Common myeloid progenitor, CD34-positive (primary cell): ENCODE results near the gene DIRAS1. TPM values are rescaled to one million over a fixed set of nuclear protein-coding genes. Genes with fewer than 3 reads are reported as not detected.

Experiments
- CTCF ChIA-PET: fragments of 350-600 bp; sonication (Branson Sonifier 250); formaldehyde crosslinking; loops from one replicate; lab custom pipeline; 2021; ENCODE audit warnings: antibody characterized with exemption; lab: Charles Lee
- POLR2A ChIA-PET: fragments of 350-600 bp; sonication (Branson Sonifier 250); formaldehyde crosslinking; loops from one replicate; lab custom pipeline; 2021; ENCODE audit warnings: antibody characterized with exemption; lab: Charles Lee
- DNase-seq, 3 donors: peaks; one replicate each; pipeline versions ENCODE4 v3.0.0 to v3.0.0-alpha.2; 2013
- H3K27ac ChIP-seq, 2 experiments: 1 replicate in 1 of 2; 2 replicates in 1 of 2; pipeline ENCODE4 v1.7.0; 2013; ENCODE audit warnings: inconsistent platforms in 2 of 2, low read length in 2 of 2, mild to moderate bottlenecking in 2 of 2, low read depth in 1 of 2, moderate library complexity in 1 of 2; ENCODE audit not compliant: severe bottlenecking in 2 of 2, insufficient read depth in 1 of 2, poor library complexity in 1 of 2
- H3K27me3 ChIP-seq, 5 experiments: replicated peaks in 2 of 5; 1 replicate in 3 of 5; 2 replicates in 2 of 5; pipeline versions ENCODE4 v1.6.1 to v1.7.0; 2013; ENCODE audit warnings: low read length in 4 of 5, mild to moderate bottlenecking in 2 of 5, moderate library complexity in 2 of 5, inconsistent platforms in 1 of 5; ENCODE audit not compliant: insufficient read depth in 5 of 5, control insufficient read depth in 4 of 5
- H3K36me3 ChIP-seq, 4 experiments: 1 replicate in 2 of 4; 2 replicates in 2 of 4; pipeline versions ENCODE4 v1.6.1 to v1.7.0; 2013; ENCODE audit warnings: low read length in 3 of 4, control low read depth in 1 of 4, mild to moderate bottlenecking in 1 of 4; ENCODE audit not compliant: control insufficient read depth in 4 of 4, insufficient read depth in 4 of 4
- H3K4me1 ChIP-seq, 4 experiments: 1 replicate in 3 of 4; 2 replicates in 1 of 4; pipeline versions ENCODE4 v1.6.1 to v1.7.1; 2013; ENCODE audit warnings: low read length in 3 of 4, mild to moderate bottlenecking in 3 of 4, control low read depth in 1 of 4, inconsistent platforms in 1 of 4, moderate library complexity in 1 of 4; ENCODE audit not compliant: control insufficient read depth in 4 of 4, insufficient read depth in 4 of 4; ENCODE audit errors: control extremely low read depth in 1 of 4
- H3K4me3 ChIP-seq, 7 experiments: 1 replicate in 4 of 7; 2 replicates in 3 of 7; pipeline versions ENCODE4 v1.5.1 to v1.7.0; 2013; ENCODE audit warnings: mild to moderate bottlenecking in 7 of 7, low read length in 6 of 7, moderate library complexity in 6 of 7, inconsistent platforms in 2 of 7, low read depth in 2 of 7, control low read depth in 1 of 7; ENCODE audit not compliant: insufficient read depth in 4 of 7, control insufficient read depth in 1 of 7; ENCODE audit errors: extremely low read depth in 1 of 7
- H3K9me3 ChIP-seq, 5 experiments: 1 replicate in 4 of 5; 2 replicates in 1 of 5; pipeline versions ENCODE4 v1.6.1 to v1.7.1; 2013; ENCODE audit warnings: low read length in 4 of 5, mild to moderate bottlenecking in 2 of 5, inconsistent platforms in 1 of 5, low read depth in 1 of 5, moderate library complexity in 1 of 5; ENCODE audit not compliant: control insufficient read depth in 4 of 5, insufficient read depth in 2 of 5; ENCODE audit errors: control extremely low read depth in 1 of 5
- WGBS: methylation state at CpG from one replicate; pipeline ENCODE4 v1.1.5; 2013; ENCODE audit not compliant: insufficient coverage; 5-methylcytosine and 5-hydroxymethylcytosine counted together
- polyA plus RNA-seq: library from polyadenylated mRNA; unstranded; fragments of 120-200 nt; gene quantifications from one replicate; pipeline ENCODE4 v1.2.1, GENCODE V29; 2013

Gene DIRAS1, protein sequence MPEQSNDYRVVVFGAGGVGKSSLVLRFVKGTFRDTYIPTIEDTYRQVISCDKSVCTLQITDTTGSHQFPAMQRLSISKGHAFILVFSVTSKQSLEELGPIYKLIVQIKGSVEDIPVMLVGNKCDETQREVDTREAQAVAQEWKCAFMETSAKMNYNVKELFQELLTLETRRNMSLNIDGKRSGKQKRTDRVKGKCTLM
- polyA plus RNA-seq: 8.0 TPM

DNA sequence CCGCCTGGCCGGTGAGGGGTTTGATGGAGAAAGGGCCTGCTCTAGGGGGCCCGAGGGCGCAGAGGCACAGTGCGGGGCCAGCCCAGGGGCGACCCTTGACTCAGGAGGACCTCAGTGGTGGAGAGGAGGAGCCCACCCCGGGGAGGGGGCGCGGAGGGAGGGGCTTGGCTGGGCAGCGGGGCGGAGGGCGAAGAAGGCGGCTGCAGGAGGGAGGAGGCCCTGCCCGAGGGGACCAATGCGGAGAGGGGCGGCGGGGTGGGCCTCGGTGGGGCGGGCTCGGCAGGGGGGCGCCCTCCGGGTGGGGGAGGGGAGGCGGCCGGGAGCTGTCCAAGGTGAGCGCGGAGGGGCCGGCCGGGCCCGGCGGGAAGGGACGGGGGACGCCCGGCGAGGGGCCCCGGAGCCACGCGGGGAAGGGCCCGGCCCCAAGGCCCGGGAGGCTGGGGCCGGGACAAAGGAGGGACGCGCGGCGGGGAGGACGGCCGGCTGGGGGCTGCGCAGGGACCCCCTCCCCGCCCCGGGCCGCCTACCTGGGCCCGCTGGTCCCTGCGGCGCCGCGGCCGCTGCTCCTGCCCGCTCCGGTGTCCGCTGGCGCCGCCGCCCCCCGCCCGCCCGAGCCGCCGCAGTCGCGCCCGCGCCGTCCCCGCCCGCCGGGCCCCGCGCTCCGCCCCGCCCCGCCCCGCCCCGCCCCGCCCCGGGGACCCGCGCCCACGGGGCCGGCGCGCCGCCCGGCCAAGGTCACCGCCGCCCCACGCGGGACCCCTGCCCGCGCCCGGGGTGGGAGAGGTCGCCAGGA, at the start of gene DIRAS1:
TSS of gene DIRAS1 (minus strand) at position 596 of the 793 bp plus-strand sequence. CDS start 3,566 bp downstream, outside the sequence.
- DNase-seq: peak in 1 of 3 donors; percentile 28
- H3K27me3 ChIP-seq: peaks cover 0 to 21% (median 0%) of the 10 kb centered on the region in 5 experiments
- no peaks in the 10 kb centered on the region for H3K9me3 ChIP-seq
- peaks cover 0 to 25% (median 21%) of the 10 kb centered on the region in 4 experiments for H3K4me1 ChIP-seq
- CTCF ChIA-PET: no interaction called here
- WGBS: under 1% methylated on average over 31 of the region's 100 CpGs
- H3K4me3 ChIP-seq: peak within 1 kb of the TSS; percentile 23 to 76 (median 57)
- H3K36me3 ChIP-seq: peaks cover 0 to 3% (median 0%) of the 10 kb centered on the region in 4 experiments
- no peak within 1 kb of the TSS for H3K27ac ChIP-seq
- POLR2A ChIA-PET: no interaction called here

DNA sequence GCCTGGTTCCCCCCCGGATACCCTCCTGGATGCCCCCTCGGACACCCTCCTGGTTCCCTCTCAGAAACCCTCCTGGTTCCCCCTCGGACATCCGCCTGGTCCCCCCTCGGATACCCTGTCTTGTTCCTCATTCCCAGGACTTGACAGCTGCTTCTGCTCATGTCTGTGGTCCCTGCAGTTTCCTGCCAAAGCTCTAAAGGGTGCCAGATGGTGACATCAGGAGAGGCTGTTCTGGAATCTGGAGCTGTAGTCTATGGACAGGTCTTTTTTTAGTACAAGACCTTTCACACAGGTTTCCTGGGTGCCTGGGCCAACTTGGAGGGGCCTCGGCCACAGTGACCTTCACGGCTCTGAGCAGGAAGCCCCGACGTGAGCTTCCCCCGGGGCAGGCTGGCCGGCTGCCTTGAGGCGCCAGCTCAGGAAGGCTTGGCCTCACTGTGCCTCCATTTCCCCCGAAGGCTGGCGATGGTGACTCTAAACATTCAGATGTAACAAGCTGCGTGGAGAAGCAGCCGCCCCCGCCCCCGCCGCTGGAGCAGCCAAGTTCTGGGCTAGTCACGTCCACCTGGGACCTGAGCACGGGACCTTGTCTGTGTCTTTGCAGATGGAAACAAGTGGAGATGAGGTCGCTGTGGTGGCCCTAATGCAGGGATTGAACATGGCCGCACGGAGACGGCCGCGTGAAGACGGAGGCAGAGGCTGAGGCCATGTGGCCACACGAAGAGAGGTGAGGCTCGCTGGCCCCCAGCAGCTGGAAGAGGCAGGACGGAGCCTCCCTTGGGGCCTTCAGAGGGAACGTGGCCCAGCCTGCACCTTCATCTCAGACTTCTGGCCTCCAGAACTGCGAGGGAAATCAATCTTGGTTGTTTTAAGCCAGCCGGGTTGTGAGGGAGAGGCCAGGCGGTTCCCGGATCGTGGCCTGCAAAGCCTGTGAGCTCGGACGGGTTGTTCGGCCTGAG, 49.2 kb upstream of the DIRAS1 start:
- ChIA-PET CTCF (interaction anchor here (0.7 to 3.1 kb wide), 5 partner anchors 10 to 181 kb away, joined by 3 to 26 read pairs (median 3); partner anchors contain the start of gene THOP1), POLR2A (interaction anchor here (0.5 to 1.1 kb wide), 3 partner anchors 32 to 1217 kb away, joined by 3 to 4 read pairs (median 4); no protein-coding TSS in a partner anchor)
- H3K27me3 ChIP-seq: no peaks in the 10 kb centered on the region
- 64% methylated on average over 32 of the region's 40 CpGs for WGBS
- peaks cover 0 to 54% (median 22%) of the 10 kb centered on the region in 4 experiments for H3K36me3 ChIP-seq
- DNase-seq: peak; percentile 64 to 94 (median 91)
- H3K27ac ChIP-seq: peak overlapping the region in 1 of 2 experiments; percentile 43
- peaks cover 0 to 33% (median 32%) of the 10 kb centered on the region in 4 experiments for H3K4me1 ChIP-seq
- H3K9me3 ChIP-seq: no peaks in the 10 kb centered on the region
- H3K4me3 ChIP-seq: peak overlapping the region in 3 of 7 experiments; percentile 43 to 57 (median 52)

DNA sequence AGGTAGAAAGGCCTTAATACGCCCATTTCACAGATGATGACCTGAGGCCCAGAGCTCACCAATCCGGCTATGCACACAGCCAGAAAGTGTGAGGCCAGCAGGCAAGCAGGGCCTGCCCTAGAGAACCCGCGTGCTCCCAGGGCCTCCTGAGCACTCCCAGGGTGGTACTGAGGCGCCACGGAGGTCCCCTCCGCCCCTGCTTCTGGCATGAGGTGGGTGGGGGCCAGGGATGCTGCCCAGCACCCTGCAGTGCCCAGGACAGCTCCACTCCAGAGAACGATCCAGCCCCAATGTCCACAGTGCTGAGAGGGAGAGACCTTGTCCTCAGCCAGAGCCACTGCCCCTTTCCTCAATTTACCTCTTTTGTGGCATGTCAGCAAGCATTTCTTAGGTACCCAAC, 48.0 kb upstream of the DIRAS1 start:
- CTCF ChIA-PET: interaction anchor here (1.1 to 1.4 kb wide), 2 partner anchors 12 to 121 kb away, joined by 4 to 6 read pairs; no protein-coding TSS in a partner anchor
- H3K9me3 ChIP-seq: no peaks in the 10 kb centered on the region
- POLR2A ChIA-PET: no interaction called here
- H3K4me1 ChIP-seq: peaks cover 0 to 26% (median 24%) of the 10 kb centered on the region in 4 experiments
- WGBS: 89% methylated on average over 6 of the region's 8 CpGs
- DNase-seq: no peak
- no peaks in the 10 kb centered on the region for H3K27me3 ChIP-seq
- no peak overlapping the region for H3K27ac ChIP-seq
- H3K4me3 ChIP-seq: no peak overlapping the region
- H3K36me3 ChIP-seq: peaks cover 0 to 62% (median 32%) of the 10 kb centered on the region in 4 experiments

DNA sequence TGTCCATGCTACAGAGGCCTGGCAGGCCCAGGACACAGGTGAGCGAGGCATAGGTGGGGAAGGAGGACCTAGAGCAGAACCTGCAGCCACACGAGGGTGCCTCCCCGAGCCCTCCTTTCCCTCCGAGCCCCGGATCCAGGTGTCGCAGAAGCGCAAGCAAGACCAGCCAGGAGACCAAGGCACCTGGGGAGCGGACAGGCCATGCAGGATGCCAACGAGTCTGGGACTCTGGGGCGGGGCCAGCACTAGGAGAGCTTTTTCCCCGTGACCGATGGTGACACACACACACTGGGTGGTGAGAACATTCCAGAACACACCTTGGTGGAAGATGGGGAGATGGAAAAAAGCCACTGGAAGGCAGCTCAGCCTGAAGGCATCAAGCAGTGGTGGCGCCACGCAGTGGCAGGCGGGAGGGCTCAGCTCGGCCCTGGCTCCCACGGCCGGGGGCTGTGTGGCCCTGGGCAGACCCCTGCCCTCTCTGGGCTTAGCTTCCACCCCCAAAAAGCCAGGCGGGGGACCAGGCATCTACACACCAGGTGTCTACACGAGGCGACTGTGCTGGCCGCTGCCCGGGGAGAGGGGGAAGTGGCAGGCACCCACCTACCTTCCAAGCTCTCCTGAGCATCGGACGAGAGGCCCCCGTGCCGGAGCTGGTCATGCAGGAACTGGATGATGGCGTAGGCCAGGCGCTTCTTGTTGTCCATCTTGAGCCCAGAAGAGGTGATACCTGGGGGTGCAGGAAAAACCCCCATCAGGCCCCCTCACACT, 47.4 kb upstream of the DIRAS1 start:
- Histone ChIP-seq H3K27ac (no peak overlapping the region), H3K27me3 (no peaks in the 10 kb centered on the region), H3K36me3 (peaks cover 0 to 63% (median 34%) of the 10 kb centered on the region in 4 experiments), H3K4me3 (no peak overlapping the region), H3K9me3 (no peaks in the 10 kb centered on the region), H3K4me1 (peaks cover 0 to 26% (median 24%) of the 10 kb centered on the region in 4 experiments)
- ChIA-PET CTCF (interaction anchor here (1.1 to 1.4 kb wide), 3 partner anchors 13 to 120 kb away, joined by 4 to 6 read pairs (median 4); no protein-coding TSS in a partner anchor), POLR2A (no interaction called here)
- DNase-seq: no peak
- 98% methylated on average over 18 of the region's 29 CpGs for WGBS

DNA sequence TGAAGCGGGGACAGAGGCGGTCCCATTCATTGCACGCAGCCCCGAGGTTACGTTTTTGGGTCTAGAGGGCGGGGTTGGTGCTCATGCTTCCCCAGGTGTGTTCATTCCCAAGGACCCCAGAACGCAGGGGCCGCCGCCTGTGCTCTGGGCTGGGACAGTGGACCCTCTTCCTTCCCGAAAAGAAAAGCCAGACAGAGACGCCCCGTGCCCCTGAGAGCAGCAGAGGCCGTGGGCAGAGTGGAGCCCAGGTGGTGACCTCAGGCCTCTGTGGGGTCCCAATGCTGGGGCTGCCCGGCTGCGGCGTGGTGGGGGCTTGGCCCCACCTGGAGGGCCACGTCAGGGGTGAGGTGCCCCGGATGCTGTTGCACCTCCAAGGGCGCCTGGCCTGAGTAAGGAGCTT, 46.5 kb upstream of the DIRAS1 start:
- H3K4me3 ChIP-seq: no peak overlapping the region
- H3K4me1 ChIP-seq: peaks cover 0 to 26% (median 24%) of the 10 kb centered on the region in 4 experiments
- peaks cover 0 to 72% (median 38%) of the 10 kb centered on the region in 4 experiments for H3K36me3 ChIP-seq
- POLR2A ChIA-PET: no interaction called here
- DNase-seq: no peak
- H3K9me3 ChIP-seq: no peaks in the 10 kb centered on the region
- no peaks in the 10 kb centered on the region for H3K27me3 ChIP-seq
- CTCF ChIA-PET: interaction anchor here (1.3 to 1.4 kb wide), 2 partner anchors 17 to 120 kb away, joined by 4 to 6 read pairs; no protein-coding TSS in a partner anchor
- 99% methylated on average over 19 of the region's 19 CpGs for WGBS
- no peak overlapping the region for H3K27ac ChIP-seq
